NCI-H2029 (cell line): ENCODE results near the gene TXNDC8.
"Not testable (repeated sequence)": the region's sequence is repeated elsewhere in the genome, so short reads cannot be mapped to it uniquely, and the experiment has no call there.

Experiments used
- DNase-seq: peaks from one replicate; lab custom pipeline; 2025; lab: John Stamatoyannopoulos, UW

Gene TXNDC8

GRCh38 chr9:110327716-110328115 is 9.9 kb downstream of the TXNDC8 start:
- no peak for DNase-seq

- no peak for DNase-seq
These were observed 13.8 kb downstream of the TXNDC8 start for GRCh38 chr9:110323818-110324217.

- DNase-seq: no peak
These were observed 16.8 kb downstream of the TXNDC8 start for GRCh38 chr9:110320651-110321445.

- no peak for DNase-seq
These were observed 17.7 kb downstream of the TXNDC8 start for GRCh38 chr9:110319781-110320492.

DNA sequence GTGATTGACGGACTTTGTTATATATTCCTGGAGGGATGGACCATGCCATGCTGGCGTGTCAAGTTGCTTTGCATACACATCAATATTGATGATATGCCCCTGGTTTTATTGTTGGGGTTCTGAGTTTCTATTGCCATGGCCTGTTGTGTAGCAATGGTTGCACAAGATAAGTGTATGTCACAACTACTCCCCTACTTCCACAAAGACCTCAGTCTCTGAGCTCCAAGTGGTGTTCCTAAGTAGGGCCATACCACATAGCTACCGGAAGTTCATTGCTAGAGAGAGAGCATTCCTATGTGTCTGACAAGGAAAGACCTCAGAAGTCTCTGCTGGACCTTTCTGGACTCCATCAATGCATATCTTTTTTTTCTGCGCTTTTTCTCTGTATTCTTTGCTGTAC is 19.8 kb downstream of the TXNDC8 start:
- no peak for DNase-seq

DNA sequence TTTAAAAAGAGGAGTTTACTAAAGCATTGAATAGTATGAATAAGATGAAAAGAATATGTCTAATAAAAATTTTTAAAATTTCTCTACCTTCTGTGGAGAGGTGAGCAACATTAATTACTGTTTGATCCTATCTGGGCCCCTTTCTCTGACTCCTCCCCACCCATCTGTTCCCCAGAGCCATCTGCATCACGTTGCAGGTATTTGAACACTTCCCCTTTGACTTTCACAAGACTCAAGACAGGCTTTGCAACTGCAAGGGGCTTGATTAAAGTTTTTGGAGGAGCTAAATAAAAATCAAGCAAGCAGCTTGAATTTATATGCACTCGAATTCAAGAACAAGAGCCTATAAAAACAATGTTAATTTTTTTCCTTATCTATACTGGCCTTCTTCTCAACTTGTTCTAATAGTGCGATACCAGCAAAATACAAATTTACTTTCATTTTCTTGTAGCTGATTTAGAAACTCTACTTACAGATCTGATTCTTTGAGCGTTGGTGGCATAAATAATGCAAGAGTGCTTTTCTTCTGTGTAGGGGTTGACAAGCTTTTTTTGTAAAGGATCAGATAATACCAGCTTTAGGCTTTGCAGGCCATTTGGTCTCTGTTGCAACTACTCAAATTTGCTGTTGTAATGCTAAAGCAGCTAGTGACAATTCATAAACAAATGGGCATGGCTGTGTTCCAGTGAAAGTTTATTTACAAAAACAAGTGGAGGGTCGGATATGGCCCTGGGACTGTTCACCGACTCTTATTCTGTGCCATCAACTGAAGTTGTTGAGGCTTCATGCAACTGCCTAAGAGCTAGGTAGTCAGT is 21.2 kb downstream of the TXNDC8 start:
- no peak for DNase-seq

- not testable (repeated sequence) for DNase-seq
These were observed 25.7 kb downstream of the TXNDC8 start for GRCh38 chr9:110311978-110312377.

- DNase-seq: no peak
These were observed 28.0 kb downstream of the TXNDC8 start for GRCh38 chr9:110309681-110310080.

DNA sequence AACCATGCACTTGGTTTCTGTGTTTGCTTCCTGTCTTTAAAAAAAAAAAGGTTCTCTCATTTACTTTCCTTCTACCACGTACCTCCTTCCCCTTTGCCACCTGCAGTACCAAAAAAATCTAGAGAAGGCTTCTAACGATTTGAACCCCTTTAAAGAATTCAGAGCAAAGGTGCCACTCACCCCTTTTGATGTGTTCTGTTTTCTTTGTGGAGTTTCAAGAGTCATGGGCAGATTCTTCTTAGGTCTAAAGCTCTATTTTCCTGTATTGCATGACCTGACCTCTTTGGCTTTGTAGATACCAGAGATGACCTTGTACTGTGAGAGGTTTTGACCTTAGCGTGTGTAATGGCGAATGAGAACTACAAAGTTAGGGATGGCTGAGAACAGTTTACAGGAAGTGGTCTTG is 29.0 kb downstream of the TXNDC8 start:
- DNase-seq: no peak

- no peak for DNase-seq
These were observed 30.5 kb downstream of the TXNDC8 start for GRCh38 chr9:110307191-110307590.

GRCh38 chr9:110303133-110303532 is 34.5 kb downstream of the TXNDC8 start:
- no peak for DNase-seq

DNA sequence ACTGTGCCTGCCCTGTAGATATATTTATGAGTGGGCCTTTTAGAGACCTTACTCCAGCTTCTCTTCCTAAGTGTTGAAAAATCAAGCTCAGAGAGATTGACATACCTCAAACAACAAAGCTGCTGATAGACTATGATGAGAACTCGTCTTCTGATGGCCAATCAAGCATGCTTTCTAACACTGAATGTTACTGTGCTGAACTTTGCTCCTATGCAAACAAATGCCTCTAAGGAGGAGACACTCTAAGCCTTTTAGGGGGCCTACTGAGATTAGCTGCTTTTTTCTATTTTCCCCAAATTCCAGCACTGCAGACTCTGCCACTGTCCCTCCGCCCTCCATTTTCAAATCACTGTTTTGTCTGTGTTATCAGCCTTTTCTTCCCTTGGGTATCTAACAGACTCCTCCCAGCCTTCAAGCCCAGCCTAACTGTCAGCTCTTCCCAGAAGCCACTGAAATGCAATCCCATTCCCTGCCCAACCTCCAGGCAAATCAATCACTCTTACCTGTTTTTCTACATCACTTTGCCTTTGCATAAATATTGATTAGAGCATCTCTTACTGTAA is 39.5 kb downstream of the TXNDC8 start:
- DNase-seq: no peak

DNA sequence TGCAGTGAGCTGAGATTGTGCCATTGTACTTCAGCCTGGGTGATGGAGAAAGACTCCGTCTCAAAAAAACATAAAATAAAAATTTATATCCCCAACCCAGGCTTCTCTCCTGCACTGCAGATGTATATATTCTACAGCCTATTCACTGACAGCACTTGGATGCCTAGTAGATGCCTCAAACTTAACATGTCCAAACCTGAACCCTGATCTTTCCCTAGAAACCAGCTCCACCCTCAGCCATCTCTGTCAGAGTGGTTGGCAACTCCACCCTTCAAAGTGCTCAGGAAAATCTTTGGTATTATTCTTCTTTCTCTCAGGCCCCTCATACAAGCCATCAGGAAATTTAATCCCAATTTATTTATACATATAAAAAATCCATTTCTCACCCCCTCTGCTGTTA is 44.4 kb downstream of the TXNDC8 start:
- DNase-seq: no peak

DNA sequence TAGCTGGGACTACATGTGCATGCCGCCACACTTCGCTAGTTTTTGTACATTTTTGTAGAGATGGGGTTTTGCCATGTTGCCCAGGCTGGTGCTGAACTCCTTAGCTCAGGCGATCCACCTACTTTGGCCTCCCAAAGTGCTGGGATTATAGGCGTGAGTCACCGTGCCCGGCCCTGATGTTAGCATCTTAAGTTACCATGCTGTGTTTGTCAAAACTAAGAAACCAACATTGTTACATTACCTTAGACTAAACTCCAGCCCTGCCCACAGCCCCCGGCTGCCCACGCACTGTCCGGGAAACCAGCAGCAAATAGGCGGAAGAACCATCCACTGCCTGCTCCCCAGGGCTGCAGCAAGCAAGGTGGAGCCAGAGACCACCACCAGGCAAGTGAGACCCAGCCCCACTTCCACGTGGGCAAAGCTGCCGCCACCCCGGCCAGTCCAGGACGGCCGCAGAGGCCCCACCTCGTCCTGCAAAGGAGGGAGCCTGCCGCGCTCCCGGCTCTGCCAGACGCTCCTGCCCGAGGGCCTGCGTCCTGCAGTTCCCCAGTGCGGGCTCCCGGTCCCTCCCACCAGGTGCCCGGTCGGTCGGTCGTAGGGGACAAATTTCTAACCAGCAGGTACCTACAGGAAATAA is 45.6 kb downstream of the TXNDC8 start:
- DNase-seq: no peak

- DNase-seq: no peak
These were observed 47.7 kb downstream of the TXNDC8 start for GRCh38 chr9:110290001-110290400.

DNA sequence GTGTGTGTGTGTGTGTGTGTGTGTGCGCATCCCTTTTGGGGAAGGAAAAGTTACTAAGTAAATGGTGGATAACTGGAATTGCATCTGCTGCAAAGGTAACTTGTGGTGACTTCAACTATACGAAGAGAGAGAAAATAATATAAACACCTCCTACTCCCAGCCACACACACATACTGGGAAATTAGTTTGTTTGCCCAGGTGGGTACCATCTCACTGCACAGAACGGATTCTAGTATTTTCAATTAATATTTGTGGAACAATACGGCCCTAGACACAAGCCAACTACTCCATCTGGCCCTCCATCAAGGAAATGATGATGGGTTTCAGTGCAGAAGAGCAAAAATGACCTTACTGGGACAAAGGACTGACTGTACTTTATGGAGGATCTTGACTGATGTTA is 49.2 kb downstream of the TXNDC8 start:
- DNase-seq: no peak

GRCh38 chr9:110287289-110287680 is 50.4 kb downstream of the TXNDC8 start:
- no peak for DNase-seq

GRCh38 chr9:110284211-110284844 is 53.3 kb downstream of the TXNDC8 start:
- no peak for DNase-seq

DNA sequence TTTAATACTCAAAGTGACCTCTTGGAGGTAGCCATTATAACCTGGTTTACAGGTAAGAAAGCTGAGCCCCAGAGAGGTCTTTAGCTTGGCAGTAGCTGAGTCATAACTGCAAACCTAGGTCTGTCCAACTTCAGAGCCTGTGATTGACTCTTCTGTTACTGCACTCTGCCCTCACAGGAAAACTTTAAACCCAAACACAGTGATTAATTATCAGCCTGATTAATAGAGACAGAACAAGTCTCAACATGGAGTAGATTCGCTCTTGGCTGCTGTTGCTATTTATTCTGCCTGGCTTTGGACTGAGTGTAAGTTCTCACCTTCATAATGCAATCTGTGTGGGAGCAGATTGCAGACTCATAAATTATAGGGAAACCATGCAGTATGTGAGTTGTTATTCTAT is 53.9 kb downstream of the TXNDC8 start:
- DNase-seq: no peak

DNA sequence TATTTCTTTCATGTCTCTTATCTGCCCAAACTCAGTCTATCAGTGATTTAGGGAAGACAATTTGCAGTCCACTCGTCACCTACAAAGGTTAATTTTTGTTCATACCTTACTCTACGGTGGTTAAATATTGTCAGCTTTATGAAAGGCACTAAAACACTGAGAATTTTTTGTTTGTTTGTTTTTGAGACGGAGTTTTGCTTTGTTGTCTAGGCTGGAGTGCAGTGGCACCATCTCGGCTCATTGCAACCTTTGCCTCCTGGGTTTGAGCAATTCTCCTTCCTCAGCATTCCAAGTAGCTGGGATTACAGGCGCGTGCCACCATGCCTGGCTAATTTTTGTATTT is 55.0 kb downstream of the TXNDC8 start:
- no peak for DNase-seq

DNA sequence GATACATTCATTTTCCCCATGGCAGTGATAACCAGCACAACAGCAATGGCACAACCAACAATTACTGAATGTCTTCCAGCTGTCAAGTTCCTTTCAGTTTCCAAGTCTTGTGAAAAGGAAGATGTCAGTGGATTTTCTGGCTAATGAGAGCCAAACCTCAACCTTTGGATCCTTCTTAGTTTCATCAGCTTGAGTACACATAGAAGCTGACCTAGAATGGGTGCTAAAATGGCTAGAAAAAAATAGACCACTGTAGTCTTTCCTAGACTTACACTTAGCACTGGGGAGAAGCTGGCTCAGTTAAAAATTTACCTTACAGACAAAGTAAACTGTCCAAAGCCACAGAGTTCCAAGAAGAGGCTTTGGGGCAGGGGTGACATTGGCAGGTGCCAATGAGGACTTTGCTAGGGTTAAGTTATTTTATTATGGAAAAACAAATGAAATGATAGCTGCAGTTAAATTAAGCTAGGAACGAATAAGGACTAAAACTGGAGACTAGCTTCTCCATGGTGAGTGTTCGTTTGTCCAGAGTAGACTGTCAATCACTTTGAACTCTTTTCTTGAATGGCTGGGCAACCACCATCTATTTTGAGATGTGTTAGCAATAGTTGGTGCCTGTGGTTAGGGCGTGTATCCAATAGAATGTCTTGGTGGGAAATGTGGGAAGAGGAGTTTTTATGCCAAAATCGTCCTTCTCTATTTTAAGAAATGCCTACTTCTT is 55.5 kb downstream of the TXNDC8 start:
- no peak for DNase-seq
